22Rv1 (cell line): ENCODE data around the gene CEBPZ.

Experiments
- ZFX ChIP-seq: fragments of 450-650 bp; IDR thresholded peaks from 2 replicates; pipeline ENCODE4 v1.6.1; 2017; ENCODE audit warnings: antibody characterized with exemption, borderline replicate concordance
- TF ChIP-seq, protein P1 (sequence below): fragments of 450-650 bp; IDR thresholded peaks from 2 replicates; pipeline ENCODE4 v1.5.1; 2017; ENCODE audit warnings: mild to moderate bottlenecking

DNA sequence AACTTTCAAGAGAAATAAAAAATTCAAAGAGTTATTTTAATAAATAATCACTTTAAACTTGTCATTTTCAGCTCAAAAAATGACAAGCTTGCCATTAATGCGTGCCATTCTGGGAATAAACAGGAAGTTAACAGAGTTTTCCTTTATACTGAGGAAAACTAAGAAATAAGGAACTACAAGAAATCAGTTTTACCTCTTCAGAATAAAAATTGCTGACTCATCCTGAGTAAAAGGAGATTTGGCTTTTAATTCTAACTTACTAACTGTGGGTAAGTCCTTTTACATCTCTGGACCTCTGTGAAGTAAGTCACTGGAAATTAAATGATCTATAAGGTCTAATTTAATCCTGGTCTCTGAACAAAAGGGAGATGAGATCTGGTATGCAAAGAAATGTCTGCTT is 16.1 kb downstream of the CEBPZ start:
- TF ChIP-seq, protein P1, sequence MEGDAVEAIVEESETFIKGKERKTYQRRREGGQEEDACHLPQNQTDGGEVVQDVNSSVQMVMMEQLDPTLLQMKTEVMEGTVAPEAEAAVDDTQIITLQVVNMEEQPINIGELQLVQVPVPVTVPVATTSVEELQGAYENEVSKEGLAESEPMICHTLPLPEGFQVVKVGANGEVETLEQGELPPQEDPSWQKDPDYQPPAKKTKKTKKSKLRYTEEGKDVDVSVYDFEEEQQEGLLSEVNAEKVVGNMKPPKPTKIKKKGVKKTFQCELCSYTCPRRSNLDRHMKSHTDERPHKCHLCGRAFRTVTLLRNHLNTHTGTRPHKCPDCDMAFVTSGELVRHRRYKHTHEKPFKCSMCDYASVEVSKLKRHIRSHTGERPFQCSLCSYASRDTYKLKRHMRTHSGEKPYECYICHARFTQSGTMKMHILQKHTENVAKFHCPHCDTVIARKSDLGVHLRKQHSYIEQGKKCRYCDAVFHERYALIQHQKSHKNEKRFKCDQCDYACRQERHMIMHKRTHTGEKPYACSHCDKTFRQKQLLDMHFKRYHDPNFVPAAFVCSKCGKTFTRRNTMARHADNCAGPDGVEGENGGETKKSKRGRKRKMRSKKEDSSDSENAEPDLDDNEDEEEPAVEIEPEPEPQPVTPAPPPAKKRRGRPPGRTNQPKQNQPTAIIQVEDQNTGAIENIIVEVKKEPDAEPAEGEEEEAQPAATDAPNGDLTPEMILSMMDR, result no peak
- no peak for TF ChIP-seq ZFX
